A673 (cell line): ENCODE measurements around the gene FOXB2.
A peak's percentile ranks its signal among the peaks of the same experiment; 100 is the strongest.

Source experiments
- CTCF ChIP-seq: fragments of 300-800, 200-600 bp; sonication (generic); conservative IDR thresholded peaks from 2 replicates; pipeline ENCODE4 v1.5.1; 2017; ENCODE audit warnings: low read depth, mild to moderate bottlenecking, antibody characterized with exemption, low read length, moderate library complexity, mixed read lengths
- EZH2 ChIP-seq: fragments of 200-600 bp; sonication (generic); IDR thresholded peaks from 2 replicates; pipeline ENCODE4 v1.6.1; 2017; ENCODE audit warnings: borderline replicate concordance, low read depth, mild to moderate bottlenecking, mixed read lengths, antibody characterized with exemption, low read length; ENCODE audit not compliant: poor library complexity, severe bottlenecking

GRCh38 chr9:76996700-76997099 is 22.8 kb upstream of the FOXB2 start:
- TF ChIP-seq CTCF (peak; percentile 58), EZH2 (no peak)
